ENCODE results near the gene STOM. TPM values are rescaled to one million over a fixed set of nuclear protein-coding genes. Genes with fewer than 3 reads are reported as not detected.

The STOM gene
- total and polyA plus RNA-seq, 4 donors, result 311 to 470 (median 409) TPM

- no peak for DNase-seq
- WGBS, 2 donors, result 84 to 85% methylated on average over 5 of the region's 5 CpGs
- no peaks in the 10 kb centered on the region for H3K9me3 ChIP-seq (ENCODE audit: control insufficient read depth in 4 of 4, insufficient read depth in 3 of 4, low read length in 3 of 4)
- H3K9ac ChIP-seq (ENCODE audit: insufficient read depth in 1 of 2, low read length in 2 of 2), result no peak overlapping the region
- H3K36me3 ChIP-seq (ENCODE audit: control insufficient read depth in 4 of 4, insufficient read depth in 4 of 4, low read length in 4 of 4), result peaks cover 16 to 54% (median 22%) of the 10 kb centered on the region in 4 donors
- H3K4me1 ChIP-seq (ENCODE audit: control insufficient read depth in 5 of 5, insufficient read depth in 5 of 5, low read length in 5 of 5), result peaks cover 0 to 16% (median 0%) of the 10 kb centered on the region in 5 donors
- H3K27ac ChIP-seq (ENCODE audit: low read depth in 1 of 2, low read length in 1 of 2), result peak overlapping the region in 1 of 2 donors; percentile 75
- no peak for TF ChIP-seq CTCF (IDR thresholded peaks at IDR 0.05; ENCODE audit: control extremely low read depth, extremely low read depth)
- no peak for ATAC-seq (ENCODE audit: insufficient read depth, low FRiP score)
- no peaks in the 10 kb centered on the region for H3K27me3 ChIP-seq (ENCODE audit: control insufficient read depth in 3 of 3, insufficient read depth in 3 of 3, low read length in 2 of 3)
- H3K4me3 ChIP-seq, result no peak overlapping the region
Measured at GRCh38 chr9:121324316-121324715, 45.7 kb downstream of the STOM start.

- no peaks in the 10 kb centered on the region for H3K27me3 ChIP-seq (ENCODE audit: control insufficient read depth in 3 of 3, insufficient read depth in 3 of 3, low read length in 2 of 3)
- no peak for ATAC-seq (ENCODE audit: insufficient read depth, low FRiP score)
- H3K27ac ChIP-seq (ENCODE audit: low read depth in 1 of 2, low read length in 1 of 2), result peak overlapping the region in 1 of 2 donors; percentile 21
- DNase-seq, result no peak
- H3K4me3 ChIP-seq, result no peak overlapping the region
- no peak for TF ChIP-seq CTCF (IDR thresholded peaks at IDR 0.05; ENCODE audit: control extremely low read depth, extremely low read depth)
- no peaks in the 10 kb centered on the region for H3K9me3 ChIP-seq (ENCODE audit: control insufficient read depth in 4 of 4, insufficient read depth in 3 of 4, low read length in 3 of 4)
- no peak overlapping the region for H3K9ac ChIP-seq (ENCODE audit: insufficient read depth in 1 of 2, low read length in 2 of 2)
- H3K36me3 ChIP-seq (ENCODE audit: control insufficient read depth in 4 of 4, insufficient read depth in 4 of 4, low read length in 4 of 4), result peaks cover 16 to 53% (median 18%) of the 10 kb centered on the region in 4 donors
- WGBS, 2 donors, result 90 to 95% methylated on average over 10 of the region's 10 CpGs
- H3K4me1 ChIP-seq (ENCODE audit: control insufficient read depth in 5 of 5, insufficient read depth in 5 of 5, low read length in 5 of 5), result peaks cover 0 to 14% (median 0%) of the 10 kb centered on the region in 5 donors
Measured at GRCh38 chr9:121323449-121324151, 46.5 kb downstream of the STOM start.

- no peak overlapping the region for H3K4me3 ChIP-seq
- no peak for DNase-seq
- H3K9me3 ChIP-seq (ENCODE audit: control insufficient read depth in 4 of 4, insufficient read depth in 3 of 4, low read length in 3 of 4), result no peaks in the 10 kb centered on the region
- no peak for TF ChIP-seq CTCF (IDR thresholded peaks at IDR 0.05; ENCODE audit: control extremely low read depth, extremely low read depth)
- peak overlapping the region in 1 of 2 donors; percentile 82 for H3K27ac ChIP-seq (ENCODE audit: low read depth in 1 of 2, low read length in 1 of 2)
- H3K27me3 ChIP-seq (ENCODE audit: control insufficient read depth in 3 of 3, insufficient read depth in 3 of 3, low read length in 2 of 3), result no peaks in the 10 kb centered on the region
- H3K4me1 ChIP-seq (ENCODE audit: control insufficient read depth in 5 of 5, insufficient read depth in 5 of 5, low read length in 5 of 5), result peaks cover 0 to 14% (median 0%) of the 10 kb centered on the region in 5 donors
- 60 to 79% methylated on average over 9 to 10 of the region's 10 CpGs for WGBS, 2 donors
- ATAC-seq (ENCODE audit: insufficient read depth, low FRiP score), result no peak
- no peak overlapping the region for H3K9ac ChIP-seq (ENCODE audit: insufficient read depth in 1 of 2, low read length in 2 of 2)
- H3K36me3 ChIP-seq (ENCODE audit: control insufficient read depth in 4 of 4, insufficient read depth in 4 of 4, low read length in 4 of 4), result peaks cover 10 to 53% (median 15%) of the 10 kb centered on the region in 4 donors
Measured at GRCh38 chr9:121322737-121323448, 47.2 kb downstream of the STOM start.
